Activated CD4-positive, alpha-beta T cell treated with anti-CD3 and anti-CD28 coated beads, Interleukin-2, amount 50 U/mL, for 16 hours (primary cell): ENCODE data around the gene TTLL5.
A peak's percentile ranks its signal among the peaks of the same experiment; 100 is the strongest.
"Not testable (repeated sequence)": the region's sequence is repeated elsewhere in the genome, so short reads cannot be mapped to it uniquely, and the experiment has no call there.

ENCODE experiments used
- DNase-seq: peaks from one replicate; pipeline ENCODE4 v3.0.0-alpha.2; 2020

TTLL5 gene

GRCh38 chr14:75650253-75651058 lies 10.6 kb upstream of the TTLL5 start:
- DNase-seq, result no peak

GRCh38 chr14:75653563-75653962 lies 7.5 kb upstream of the TTLL5 start:
- no peak for DNase-seq

GRCh38 chr14:75654127-75654732 lies 6.8 kb upstream of the TTLL5 start:
- peak; percentile 81 for DNase-seq

GRCh38 chr14:75655235-75655634 lies 5.8 kb upstream of the TTLL5 start:
- no peak for DNase-seq

GRCh38 chr14:75657331-75657730 lies 3.7 kb upstream of the TTLL5 start:
- DNase-seq, result no peak

GRCh38 chr14:75658957-75659356 lies 2.1 kb upstream of the TTLL5 start:
- DNase-seq, result no peak

- no peak for DNase-seq
These were observed 812 bp upstream of the TTLL5 start for GRCh38 chr14:75660238-75660629.

- DNase-seq, result no peak
These were observed 411 bp downstream of the TTLL5 start for GRCh38 chr14:75661499-75661814.

- no peak for DNase-seq
These were observed 1.9 kb downstream of the TTLL5 start for GRCh38 chr14:75662966-75663365.

- DNase-seq, result no peak
These were observed 6.2 kb downstream of the TTLL5 start for GRCh38 chr14:75667099-75667765.

GRCh38 chr14:75672605-75673192 lies 11.7 kb downstream of the TTLL5 start:
- peak; percentile 52 for DNase-seq

GRCh38 chr14:75673345-75674035 lies 12.4 kb downstream of the TTLL5 start:
- DNase-seq, result peak; percentile 78

GRCh38 chr14:75675265-75675960 lies 14.4 kb downstream of the TTLL5 start:
- DNase-seq, result no peak

- no peak for DNase-seq
These were observed 24.9 kb downstream of the TTLL5 start for GRCh38 chr14:75685910-75686309.

GRCh38 chr14:75689012-75689411 lies 28.0 kb downstream of the TTLL5 start:
- no peak for DNase-seq

- no peak for DNase-seq
These were observed 29.0 kb downstream of the TTLL5 start for GRCh38 chr14:75690010-75690409.

GRCh38 chr14:75695025-75695424 lies 34.0 kb downstream of the TTLL5 start:
- not testable (repeated sequence) for DNase-seq

- no peak for DNase-seq
These were observed 36.3 kb downstream of the TTLL5 start for GRCh38 chr14:75697386-75697785.

GRCh38 chr14:75697918-75698317 lies 36.9 kb downstream of the TTLL5 start:
- no peak for DNase-seq

GRCh38 chr14:75699331-75699730 lies 38.3 kb downstream of the TTLL5 start:
- no peak for DNase-seq

- DNase-seq, result no peak
These were observed 39.2 kb downstream of the TTLL5 start for GRCh38 chr14:75700295-75700694.

GRCh38 chr14:75702122-75702521 lies 41.1 kb downstream of the TTLL5 start:
- DNase-seq, result no peak
